B cell (primary cell): ENCODE results near the gene GPAT3. TPM values are rescaled to one million over a fixed set of nuclear protein-coding genes. Genes with fewer than 3 reads are reported as not detected.

Experiments used
- ATAC-seq: fragments of 200-7000 bp; cut with Tn5 transposase; one replicate; pipeline ENCODE4 v1.10.0; 2021; ENCODE audit warnings: low read depth, mild to moderate bottlenecking, moderate number of reproducible peaks, moderate library complexity
- CTCF ChIA-PET: fragments of 350-600 bp; sonication (Branson Sonifier 250); formaldehyde crosslinking; loops from one replicate; lab custom pipeline; 2021; ENCODE audit warnings: antibody characterized with exemption, inconsistent platforms; lab: Charles Lee
- POLR2A ChIA-PET: fragments of 350-600 bp; sonication (Branson Sonifier 250); formaldehyde crosslinking; loops from one replicate; lab custom pipeline; 2021; ENCODE audit warnings: antibody characterized with exemption; lab: Charles Lee
- DNase-seq: peaks from one replicate; pipeline ENCODE4 v3.0.0; 2013
- H2AFZ ChIP-seq: 2 replicates; pipeline ENCODE4 v1.6.1; 2012; ENCODE audit warnings: mild to moderate bottlenecking, low read depth, low read length; ENCODE audit not compliant: insufficient read depth, poor library complexity, severe bottlenecking
- H3K27ac ChIP-seq, 2 donors: 1 replicate in 1 of 2; 2 replicates in 1 of 2; pipeline ENCODE4 v1.5.1; 2012 to 2013; ENCODE audit warnings: low read length in 2 of 2, mild to moderate bottlenecking in 2 of 2, moderate library complexity in 1 of 2
- H3K27me3 ChIP-seq, 4 experiments: fragments of 200-600 bp in 1 of 4; sonication (generic) in 1 of 4; replicated peaks in 1 of 4; 1 replicate in 2 of 4; 2 replicates in 2 of 4; pipeline versions ENCODE4 v1.6.1 to v1.7.0; 2013 to 2016; ENCODE audit warnings: low read length in 3 of 4, mild to moderate bottlenecking in 2 of 4, mixed read lengths in 1 of 4, moderate library complexity in 1 of 4; ENCODE audit not compliant: insufficient read depth in 4 of 4, control insufficient read depth in 3 of 4; ENCODE audit errors: control extremely low read depth in 1 of 4
- H3K36me3 ChIP-seq, 2 experiments: replicated peaks in 1 of 2; 1 replicate in 1 of 2; 2 replicates in 1 of 2; pipeline versions ENCODE4 v1.6.1 to v1.7.1; 2013; ENCODE audit warnings: low read length in 1 of 2; ENCODE audit not compliant: insufficient read depth in 2 of 2, control insufficient read depth in 1 of 2; ENCODE audit errors: control extremely low read depth in 1 of 2, extremely low read depth in 1 of 2
- H3K4me1 ChIP-seq, 2 donors: fragments of 200-600 bp in 1 of 2; sonication (generic) in 1 of 2; 1 replicate in 1 of 2; 2 replicates in 1 of 2; pipeline versions ENCODE4 v1.5.1 to v1.6.1; 2013 to 2017; ENCODE audit warnings: low read length in 2 of 2; ENCODE audit not compliant: control insufficient read depth in 2 of 2, insufficient read depth in 2 of 2
- H3K4me2 ChIP-seq: replicated peaks from 2 replicates; pipeline ENCODE3; 2012; ENCODE audit warnings: mild to moderate bottlenecking, low read depth, low read length; ENCODE audit not compliant: poor library complexity, severe bottlenecking
- H3K4me3 ChIP-seq, 5 experiments: fragments of 200-600 bp in 1 of 5; sonication (generic) in 1 of 5; 1 replicate in 3 of 5; 2 replicates in 2 of 5; pipeline versions ENCODE4 v1.5.1 to v1.7.0; 2011 to 2016; ENCODE audit warnings: low read length in 4 of 5, mild to moderate bottlenecking in 4 of 5, low read depth in 2 of 5, control low read depth in 1 of 5, moderate library complexity in 1 of 5; ENCODE audit not compliant: insufficient read depth in 1 of 5; ENCODE audit errors: control extremely low read depth in 1 of 5, extremely low read depth in 1 of 5
- H3K79me2 ChIP-seq: fragments of 200-600 bp; sonication (generic); one replicate; pipeline ENCODE4 v1.6.0; 2016; ENCODE audit warnings: low read length; ENCODE audit not compliant: control insufficient read depth, insufficient read depth
- H3K9ac ChIP-seq: fragments of 200-600 bp; sonication (generic); 2 replicates; pipeline ENCODE4 v1.6.1; 2017; ENCODE audit warnings: mild to moderate bottlenecking, low read length, moderate library complexity
- H3K9me3 ChIP-seq, 3 donors: one replicate each; pipeline versions ENCODE4 v1.6.1 to v1.7.1; 2013; ENCODE audit warnings: low read length in 2 of 3; ENCODE audit not compliant: control insufficient read depth in 2 of 3, insufficient read depth in 1 of 3; ENCODE audit errors: control extremely low read depth in 1 of 3
- H4K20me1 ChIP-seq: 2 replicates; pipeline ENCODE4 v1.6.0; 2012; ENCODE audit warnings: mild to moderate bottlenecking, low read length; ENCODE audit not compliant: insufficient read depth, control insufficient read depth, poor library complexity, severe bottlenecking
- H3K27ac Mint-ChIP-seq: one replicate; pipeline ENCODE4 v1.8.0; 2021; ENCODE audit warnings: mixed read lengths
- H3K27me3 Mint-ChIP-seq: one replicate; pipeline ENCODE4 v1.8.0; 2021; ENCODE audit warnings: mixed read lengths
- H3K4me1 Mint-ChIP-seq: one replicate; pipeline ENCODE4 v1.8.0; 2021; ENCODE audit warnings: mixed read lengths
- H3K4me3 Mint-ChIP-seq: one replicate; pipeline ENCODE4 v1.8.0; 2021; ENCODE audit warnings: mixed read lengths
- H3K9me3 Mint-ChIP-seq: one replicate; pipeline ENCODE4 v1.8.0; 2022; ENCODE audit warnings: mixed read lengths; ENCODE audit not compliant: insufficient read depth
- EZH2 ChIP-seq: IDR thresholded peaks from 2 replicates; pipeline ENCODE4 v1.6.1; 2012; ENCODE audit warnings: borderline replicate concordance, low read depth, mild to moderate bottlenecking, moderate library complexity, low read length; ENCODE audit not compliant: insufficient read depth, poor library complexity, severe bottlenecking
- WGBS: methylation state at CpG from one replicate; pipeline ENCODE4 v1.1.5; 2013; ENCODE audit warnings: missing lambda C conversion rate; ENCODE audit not compliant: insufficient coverage; 5-methylcytosine and 5-hydroxymethylcytosine counted together
- intact Hi-C: fragments of 100-400 bp; cut with micrococcal nuclease; formaldehyde crosslinking; loops from one replicate; pipeline ENCODE4 v1.10.0; 2022
- polyA plus RNA-seq: library from polyadenylated mRNA; depleted of rRNA; stranded (reverse); fragments of >200 nt; gene quantifications from 2 replicates; pipeline ENCODE4 v1.2.3, GENCODE V29; 2012
- total RNA-seq, 2 donors: library from RNA; stranded (reverse); fragments of 120-200 nt in 1 of 2; gene quantifications; 1 replicate in 1 of 2; 2 replicates in 1 of 2; pipeline versions ENCODE4 v1.2.3 to v1.2.4, GENCODE V29; 2013 to 2022
- TF ChIP-seq, protein P1 (sequence below): fragments of 200-600 bp; IDR thresholded peaks from one replicate; pipeline ENCODE4 v1.8.0; 2022; ENCODE audit warnings: antibody characterized with exemption, mild to moderate bottlenecking

The GPAT3 gene
- total and polyA plus RNA-seq, 2 donors (not counting 1 experiment from before 2014, with no cell fraction given), result 0.06 to 0.89 TPM

DNA sequence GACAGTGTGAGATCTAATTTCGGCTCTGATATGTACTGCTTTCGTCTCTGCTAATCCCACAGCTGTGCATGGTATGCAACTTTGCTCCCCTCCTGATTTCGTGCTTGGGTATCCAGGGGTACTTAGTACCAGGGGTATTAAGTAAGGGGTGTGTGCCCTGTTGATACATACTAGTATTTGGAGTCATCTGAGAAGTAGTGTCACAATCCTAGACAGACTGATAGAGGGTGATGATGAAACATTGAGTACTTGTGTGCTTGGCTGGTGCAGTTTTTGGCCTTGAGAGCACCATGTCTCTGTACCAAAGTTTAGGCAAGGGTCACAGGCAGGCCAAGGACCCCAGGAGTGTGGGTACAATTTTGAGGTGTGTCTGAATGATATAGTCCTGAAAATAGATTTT is 10.9 kb downstream of the GPAT3 start:
- no peak for TF ChIP-seq EZH2
- TF ChIP-seq, protein P1, sequence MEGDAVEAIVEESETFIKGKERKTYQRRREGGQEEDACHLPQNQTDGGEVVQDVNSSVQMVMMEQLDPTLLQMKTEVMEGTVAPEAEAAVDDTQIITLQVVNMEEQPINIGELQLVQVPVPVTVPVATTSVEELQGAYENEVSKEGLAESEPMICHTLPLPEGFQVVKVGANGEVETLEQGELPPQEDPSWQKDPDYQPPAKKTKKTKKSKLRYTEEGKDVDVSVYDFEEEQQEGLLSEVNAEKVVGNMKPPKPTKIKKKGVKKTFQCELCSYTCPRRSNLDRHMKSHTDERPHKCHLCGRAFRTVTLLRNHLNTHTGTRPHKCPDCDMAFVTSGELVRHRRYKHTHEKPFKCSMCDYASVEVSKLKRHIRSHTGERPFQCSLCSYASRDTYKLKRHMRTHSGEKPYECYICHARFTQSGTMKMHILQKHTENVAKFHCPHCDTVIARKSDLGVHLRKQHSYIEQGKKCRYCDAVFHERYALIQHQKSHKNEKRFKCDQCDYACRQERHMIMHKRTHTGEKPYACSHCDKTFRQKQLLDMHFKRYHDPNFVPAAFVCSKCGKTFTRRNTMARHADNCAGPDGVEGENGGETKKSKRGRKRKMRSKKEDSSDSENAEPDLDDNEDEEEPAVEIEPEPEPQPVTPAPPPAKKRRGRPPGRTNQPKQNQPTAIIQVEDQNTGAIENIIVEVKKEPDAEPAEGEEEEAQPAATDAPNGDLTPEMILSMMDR, result no peak
- CTCF ChIA-PET, result no interaction called here
- H4K20me1 ChIP-seq, result no peaks in the 10 kb centered on the region
- H2AFZ ChIP-seq, result no peak overlapping the region
- no peak overlapping the region for H3K9ac ChIP-seq
- Mint-ChIP-seq H3K27me3 (peaks cover 4% of the 10 kb centered on the region), H3K27ac (no peak overlapping the region), H3K4me3 (no peak overlapping the region), H3K4me1 (no peaks in the 10 kb centered on the region), H3K9me3 (no peaks in the 10 kb centered on the region)
- DNase-seq (no peak), ATAC-seq (no peak)
- POLR2A ChIA-PET, result no interaction called here
- H3K4me3 ChIP-seq, result no peak overlapping the region
- no peaks in the 10 kb centered on the region for H3K9me3 ChIP-seq
- H3K4me2 ChIP-seq, result no peak overlapping the region
- 86% methylated on average over 3 of the region's 3 CpGs for WGBS
- no peaks in the 10 kb centered on the region for H3K36me3 ChIP-seq
- H3K79me2 ChIP-seq, result no peaks in the 10 kb centered on the region
- H3K27ac ChIP-seq, result no peak overlapping the region
- peaks cover 0 to 4% (median 0%) of the 10 kb centered on the region in 4 experiments for H3K27me3 ChIP-seq
- intact Hi-C loops, result no loop called here
- H3K4me1 ChIP-seq, result no peaks in the 10 kb centered on the region

DNA sequence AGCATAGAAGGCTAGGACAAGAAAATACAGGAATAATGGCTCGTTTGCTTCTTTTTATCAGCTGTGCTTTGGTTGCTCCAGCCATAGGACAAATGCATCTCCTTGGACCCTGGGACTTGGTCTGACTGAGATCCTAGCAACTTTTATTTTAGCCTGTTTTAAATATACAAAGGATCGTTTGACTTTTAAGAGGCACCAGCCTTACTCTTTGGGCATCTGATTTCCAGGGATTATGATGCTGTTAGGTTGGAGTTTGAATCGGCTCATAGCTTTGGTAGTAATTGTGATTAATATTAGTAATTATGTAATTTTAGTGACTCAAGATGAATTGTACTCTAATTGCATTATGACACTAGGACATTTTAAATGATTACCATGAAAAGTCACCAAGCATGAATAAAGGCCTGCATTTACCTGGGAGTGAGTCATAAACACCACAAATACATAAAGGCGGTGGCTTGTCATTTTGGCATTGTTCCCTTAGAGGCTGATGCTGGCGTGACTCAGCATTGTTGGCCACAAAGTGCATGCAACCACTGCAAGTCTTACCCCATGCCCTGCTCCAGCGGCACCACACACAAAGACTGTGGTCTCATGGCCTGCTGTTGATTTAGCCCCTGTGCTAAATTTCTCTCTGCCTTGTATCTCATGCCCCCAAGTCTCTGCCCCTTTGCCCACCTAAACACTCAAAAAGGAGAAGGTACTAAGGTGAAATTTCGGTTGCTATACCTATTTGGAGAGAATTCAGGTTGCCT is 12.4 kb downstream of the GPAT3 start:
- no peak for DNase-seq
- no peaks in the 10 kb centered on the region for H3K4me1 ChIP-seq
- TF ChIP-seq, protein P1, result no peak
- TF ChIP-seq EZH2, result no peak
- Mint-ChIP-seq H3K9me3 (no peaks in the 10 kb centered on the region), H3K4me3 (no peak overlapping the region), H3K27me3 (peaks cover 4% of the 10 kb centered on the region), H3K27ac (no peak overlapping the region), H3K4me1 (no peaks in the 10 kb centered on the region)
- ATAC-seq, result no peak
- no peak overlapping the region for H3K4me2 ChIP-seq
- H3K9me3 ChIP-seq, result no peaks in the 10 kb centered on the region
- ChIA-PET CTCF (no interaction called here), POLR2A (no interaction called here)
- H3K27ac ChIP-seq, result no peak overlapping the region
- intact Hi-C loops, result no loop called here
- WGBS, result 30% methylated on average over 4 of the region's 7 CpGs
- H3K27me3 ChIP-seq, result peaks cover 0 to 9% (median 0%) of the 10 kb centered on the region in 4 experiments
- H3K79me2 ChIP-seq, result no peaks in the 10 kb centered on the region
- H3K9ac ChIP-seq, result no peak overlapping the region
- no peaks in the 10 kb centered on the region for H4K20me1 ChIP-seq
- H3K36me3 ChIP-seq, result no peaks in the 10 kb centered on the region
- H3K4me3 ChIP-seq, result no peak overlapping the region
- H2AFZ ChIP-seq, result no peak overlapping the region
